Measurements from ENCODE around the gene ACADS. TPM values are rescaled to one million over a fixed set of nuclear protein-coding genes. Genes with fewer than 3 reads are reported as not detected.

The ACADS gene
- polyA plus RNA-seq, 1 donor from 2014 or later = 14.1 TPM

DNA sequence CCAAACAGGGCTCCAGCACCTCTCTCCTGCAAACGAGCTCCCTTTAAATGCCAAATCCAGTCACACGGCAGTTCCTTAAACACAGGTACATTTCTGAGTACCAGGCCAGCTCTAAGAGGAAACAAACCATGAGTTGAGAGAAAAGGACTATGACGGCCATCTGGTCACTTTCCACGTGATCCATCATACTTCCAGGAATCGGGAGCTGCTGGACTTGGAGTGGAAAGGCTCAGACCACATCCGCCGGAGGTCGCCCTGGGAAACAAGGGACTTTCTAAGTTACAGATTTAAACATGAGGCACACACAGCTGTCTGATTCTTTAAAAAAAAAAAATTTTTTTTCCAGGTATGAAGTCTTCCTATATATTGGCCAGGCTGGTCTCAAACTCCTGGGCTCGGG, 39.2 kb downstream of the ACADS start:
- Mint-ChIP-seq H3K27me3 (no peaks in the 10 kb centered on the region), H3K4me3 (no peak overlapping the region), H3K9me3 (no peaks in the 10 kb centered on the region), H3K36me3 (no peaks in the 10 kb centered on the region), H3K27ac (no peak overlapping the region), H3K4me1 (peaks cover 6 to 11% (median 6%) of the 10 kb centered on the region in 3 donors)

DNA sequence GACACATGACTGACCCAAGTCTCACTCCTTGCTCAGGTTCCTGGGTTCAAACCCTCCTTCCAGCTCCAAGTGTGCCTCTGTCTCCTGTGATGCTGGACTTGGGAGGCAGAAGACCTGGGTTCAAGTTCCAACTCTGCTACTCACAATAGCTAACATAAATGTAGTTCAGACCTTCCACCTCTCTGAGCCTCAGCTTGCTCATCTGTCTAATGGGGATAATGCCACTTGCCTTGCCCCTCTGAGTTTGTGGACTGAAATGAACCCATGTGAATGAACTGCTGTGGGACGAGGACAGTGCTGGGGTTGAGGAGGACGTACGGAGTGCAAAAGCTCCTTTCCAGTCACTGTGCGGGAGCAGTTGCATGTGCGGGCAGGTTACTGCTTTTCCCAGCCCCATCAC, 40.9 kb downstream of the ACADS start:
- no peak overlapping the region for H3K4me3 Mint-ChIP-seq
- no peaks in the 10 kb centered on the region for H3K36me3 Mint-ChIP-seq
- H3K4me1 Mint-ChIP-seq = peaks cover 9 to 11% (median 11%) of the 10 kb centered on the region in 3 donors
- H3K27ac Mint-ChIP-seq = no peak overlapping the region
- no peaks in the 10 kb centered on the region for H3K9me3 Mint-ChIP-seq
- H3K27me3 Mint-ChIP-seq = no peaks in the 10 kb centered on the region

DNA sequence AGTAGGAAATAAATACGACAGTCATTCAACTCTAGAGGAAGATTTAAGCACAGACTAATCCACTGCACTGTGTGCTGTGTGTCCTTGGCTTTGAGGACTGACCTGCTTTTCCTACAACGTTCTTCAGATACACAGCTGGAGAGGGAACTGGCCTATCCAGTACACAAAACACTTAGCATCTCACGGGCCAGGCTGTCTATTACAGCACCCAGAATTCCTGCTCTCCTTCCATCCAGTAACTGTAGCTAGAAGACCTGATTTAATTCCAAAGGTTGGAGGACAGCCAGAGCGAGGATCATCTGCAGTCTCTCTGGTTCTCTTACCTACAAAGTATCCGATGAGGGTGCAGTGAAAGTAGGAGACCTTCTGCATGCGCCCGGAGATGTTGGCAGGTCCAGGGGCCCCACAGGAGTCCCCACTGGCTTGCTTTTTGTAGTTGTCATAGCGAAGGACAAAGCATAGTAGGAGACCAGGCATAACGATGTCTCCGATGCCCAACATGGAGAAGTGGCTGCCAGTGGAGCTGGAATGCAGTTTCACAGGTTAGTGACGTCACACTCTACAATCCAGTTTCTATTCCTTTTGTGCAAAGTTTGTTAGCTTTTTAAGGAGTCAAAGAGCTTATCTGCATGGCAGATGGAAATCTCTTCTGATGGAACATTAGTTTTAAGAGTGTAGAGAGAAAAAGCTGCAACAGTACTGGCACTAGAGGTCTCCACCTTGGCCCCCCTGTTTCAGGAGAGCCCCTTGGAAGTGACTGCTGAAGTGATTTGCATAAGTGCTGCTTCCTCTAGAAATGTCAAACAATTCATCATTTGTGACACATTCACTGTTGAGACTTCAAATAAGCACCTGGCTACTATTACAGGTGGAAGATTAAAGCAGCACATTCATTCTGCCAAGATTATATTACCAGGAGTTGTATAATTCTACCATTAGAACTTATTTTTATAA, 41.7 kb downstream of the ACADS start:
- Mint-ChIP-seq H3K9me3 (no peaks in the 10 kb centered on the region), H3K27me3 (no peaks in the 10 kb centered on the region), H3K4me1 (peaks cover 9 to 11% (median 11%) of the 10 kb centered on the region in 3 donors), H3K36me3 (no peaks in the 10 kb centered on the region), H3K4me3 (no peak overlapping the region), H3K27ac (peak overlapping the region in 1 of 3 donors; percentile 67)

DNA sequence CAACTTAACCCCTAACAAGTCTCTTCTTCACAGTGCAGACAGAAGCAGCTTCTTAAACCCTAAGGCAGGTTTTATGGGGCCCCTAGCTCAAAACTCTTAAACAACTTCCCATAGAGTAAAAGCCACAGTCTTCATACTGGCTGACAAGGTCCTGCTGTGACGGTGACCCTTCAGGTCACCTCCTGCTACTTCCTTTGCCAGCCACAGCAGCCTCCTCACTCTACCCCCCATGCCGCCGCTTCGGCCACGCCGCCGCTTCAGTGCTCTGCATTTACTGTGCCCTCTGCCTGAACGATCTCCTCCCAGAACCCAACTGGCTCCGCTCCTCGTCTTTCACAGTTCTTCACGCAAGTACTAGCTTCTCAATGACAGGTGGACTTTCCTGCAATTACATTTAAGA, 45.5 kb downstream of the ACADS start:
- H3K4me3 Mint-ChIP-seq = no peak overlapping the region
- H3K9me3 Mint-ChIP-seq = no peaks in the 10 kb centered on the region
- H3K36me3 Mint-ChIP-seq = peaks cover 4% of the 10 kb centered on the region
- no peaks in the 10 kb centered on the region for H3K27me3 Mint-ChIP-seq
- peak overlapping the region in 1 of 3 donors; percentile 3 for H3K27ac Mint-ChIP-seq
- peaks cover 9 to 13% (median 11%) of the 10 kb centered on the region in 3 donors for H3K4me1 Mint-ChIP-seq

DNA sequence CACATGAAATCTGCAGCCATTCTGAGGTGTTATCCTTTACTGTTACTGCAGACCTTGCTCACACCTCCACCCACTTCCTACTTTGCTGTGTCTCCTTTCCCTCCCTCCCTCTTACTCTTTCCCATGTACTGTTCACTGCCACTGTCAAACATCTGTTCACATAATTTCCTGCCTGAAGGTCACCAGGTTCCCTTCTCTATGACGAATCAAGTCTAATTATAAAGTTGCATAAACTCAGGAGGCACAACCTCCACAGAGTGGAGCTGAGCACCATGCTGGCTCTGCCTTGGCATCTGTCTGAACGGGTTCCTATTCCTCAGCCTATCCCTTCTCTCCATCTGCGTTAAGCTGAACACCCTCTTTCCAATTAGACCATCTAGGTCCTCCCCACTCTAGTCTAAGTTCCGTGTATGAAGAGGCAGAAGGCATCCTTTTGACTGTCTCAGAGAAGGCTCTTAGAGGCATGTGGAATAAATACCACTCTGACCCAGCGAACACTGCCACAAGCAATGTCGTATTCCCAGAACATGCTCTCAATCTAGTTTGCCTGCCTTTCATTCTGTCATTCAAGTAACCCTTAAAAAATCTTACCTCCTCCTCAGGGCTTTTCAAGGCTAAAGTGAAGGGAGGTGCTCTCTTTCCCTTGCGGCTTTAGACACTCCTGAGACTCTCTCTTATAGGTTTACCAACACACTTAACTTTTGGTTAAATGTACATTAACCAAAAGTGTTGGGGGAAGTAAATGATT, 48.7 kb downstream of the ACADS start:
- Mint-ChIP-seq H3K4me3 (peak overlapping the region in 1 of 4 donors; percentile 27), H3K36me3 (peaks cover 4% of the 10 kb centered on the region), H3K9me3 (no peaks in the 10 kb centered on the region), H3K4me1 (peaks cover under 1 to 7% (median 3%) of the 10 kb centered on the region in 3 donors), H3K27me3 (no peaks in the 10 kb centered on the region), H3K27ac (peak overlapping the region in 2 of 3 donors; percentile 5 to 12)

DNA sequence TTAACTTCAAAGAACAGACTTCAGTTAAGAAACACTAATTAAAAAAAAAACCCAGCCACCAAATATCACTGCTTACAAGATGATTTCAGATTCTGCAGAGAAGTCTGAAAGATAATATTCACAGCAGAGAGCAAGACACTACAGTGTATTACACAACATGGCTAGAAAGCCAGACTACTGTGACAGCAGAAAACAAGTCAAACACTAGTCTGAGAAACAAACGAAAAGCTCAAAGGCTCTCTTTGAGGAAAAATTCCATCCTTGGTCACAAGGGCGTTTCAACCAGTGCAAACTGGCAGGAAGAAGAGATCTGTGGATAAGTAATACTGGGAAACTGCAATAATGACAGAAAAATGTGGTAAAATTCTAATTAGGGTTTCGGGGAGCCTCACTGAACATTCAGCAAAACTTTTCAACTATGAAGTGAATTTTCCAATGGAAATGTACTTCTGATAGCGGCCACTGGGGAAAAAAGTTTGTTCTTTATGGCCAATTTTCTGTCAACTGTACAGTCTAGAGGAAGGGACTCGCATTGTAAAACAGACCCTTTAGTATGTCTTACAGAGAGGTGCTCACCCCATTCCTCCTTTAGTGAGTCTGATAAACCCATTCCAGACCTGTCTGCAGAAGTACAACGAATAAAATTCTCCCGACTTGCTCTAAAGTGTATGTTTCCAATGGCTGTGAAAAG, 50.4 kb downstream of the ACADS start:
- H3K27ac Mint-ChIP-seq = no peak overlapping the region
- H3K4me1 Mint-ChIP-seq = peaks cover 0 to 2% (median 0%) of the 10 kb centered on the region in 3 donors
- no peaks in the 10 kb centered on the region for H3K9me3 Mint-ChIP-seq
- H3K4me3 Mint-ChIP-seq = no peak overlapping the region
- peaks cover 6% of the 10 kb centered on the region for H3K36me3 Mint-ChIP-seq
- no peaks in the 10 kb centered on the region for H3K27me3 Mint-ChIP-seq

DNA sequence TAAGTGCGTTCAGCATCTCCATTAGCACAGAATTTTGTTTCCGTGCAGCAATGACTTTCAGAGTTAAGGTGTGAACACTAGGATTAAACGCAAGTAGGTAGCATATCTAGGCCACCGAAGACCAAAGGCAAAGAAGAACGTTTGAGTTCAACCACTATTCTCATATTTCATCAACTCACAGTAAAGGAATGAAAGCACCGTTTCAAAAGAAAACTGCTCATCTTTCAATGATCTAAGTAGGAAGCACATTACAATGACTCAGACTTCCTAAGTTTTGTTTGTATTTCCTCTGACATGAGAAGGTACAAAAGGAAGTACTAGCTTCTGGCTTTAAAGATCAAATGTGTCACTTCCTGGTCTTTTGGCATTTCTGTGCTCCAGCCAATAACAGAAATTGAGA, 57.6 kb downstream of the ACADS start:
- no peaks in the 10 kb centered on the region for H3K9me3 Mint-ChIP-seq
- peaks cover 0 to 13% (median 1%) of the 10 kb centered on the region in 3 donors for H3K4me1 Mint-ChIP-seq
- H3K36me3 Mint-ChIP-seq = peaks cover 7% of the 10 kb centered on the region
- no peak overlapping the region for H3K4me3 Mint-ChIP-seq
- no peaks in the 10 kb centered on the region for H3K27me3 Mint-ChIP-seq
- no peak overlapping the region for H3K27ac Mint-ChIP-seq

DNA sequence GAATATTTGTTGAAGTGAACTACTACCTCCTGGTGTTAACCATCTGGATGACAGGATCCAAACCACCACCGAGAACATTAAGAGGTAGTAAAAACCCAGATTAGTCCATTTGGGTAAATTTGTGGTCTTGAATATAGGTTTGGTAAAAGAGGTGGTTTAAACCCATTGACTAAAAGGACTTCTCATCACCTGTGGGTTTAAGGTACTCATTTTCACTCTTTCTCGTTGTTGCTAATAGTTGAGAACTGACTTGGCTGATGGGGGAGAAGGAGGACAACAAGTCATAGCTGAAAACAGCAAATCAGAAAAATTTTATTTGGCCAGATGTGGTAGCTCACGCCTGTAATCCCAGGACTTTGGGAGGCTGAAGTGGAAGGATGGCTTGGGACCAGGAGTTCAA, 59.2 kb downstream of the ACADS start:
- H3K27me3 Mint-ChIP-seq = no peaks in the 10 kb centered on the region
- H3K27ac Mint-ChIP-seq = no peak overlapping the region
- no peaks in the 10 kb centered on the region for H3K9me3 Mint-ChIP-seq
- H3K4me1 Mint-ChIP-seq = peaks cover 5 to 16% (median 9%) of the 10 kb centered on the region in 3 donors
- H3K4me3 Mint-ChIP-seq = no peak overlapping the region
- H3K36me3 Mint-ChIP-seq = peaks cover 9% of the 10 kb centered on the region

DNA sequence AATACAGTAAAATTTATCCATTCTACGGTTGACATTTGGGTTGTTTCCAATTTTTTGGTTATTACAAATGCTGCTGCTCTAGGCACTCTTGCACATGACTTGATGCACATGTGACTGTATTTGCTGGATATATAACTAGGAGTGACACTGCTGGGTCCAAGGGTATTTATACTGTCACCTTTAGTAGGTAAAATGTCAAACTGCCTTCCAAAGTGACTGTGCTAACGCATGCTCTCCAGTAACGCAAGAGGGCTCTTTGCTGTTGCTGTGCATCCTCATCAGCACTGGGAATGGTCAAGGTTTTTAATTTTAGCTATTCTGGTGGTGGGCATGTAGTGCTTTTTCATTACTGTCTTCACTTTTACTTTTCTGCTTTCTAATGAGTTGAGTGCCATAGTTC, 62.3 kb downstream of the ACADS start:
- H3K27ac Mint-ChIP-seq = no peak overlapping the region
- peaks cover 11 to 17% (median 16%) of the 10 kb centered on the region in 3 donors for H3K4me1 Mint-ChIP-seq
- no peak overlapping the region for H3K4me3 Mint-ChIP-seq
- H3K36me3 Mint-ChIP-seq = peaks cover 10% of the 10 kb centered on the region
- H3K27me3 Mint-ChIP-seq = no peaks in the 10 kb centered on the region
- no peaks in the 10 kb centered on the region for H3K9me3 Mint-ChIP-seq

Other genes starting within 250 kb of the ACADS start
- 442 TPM for gene DYNLL1, start 229.7 kb upstream of the ACADS start, polyA plus RNA-seq
- gene COQ5, start 196.7 kb upstream of the ACADS start, polyA plus RNA-seq = 29.1 TPM
- 111 TPM for gene RNF10, start 191.5 kb upstream of the ACADS start, polyA plus RNA-seq
- gene POP5, start 144.4 kb upstream of the ACADS start, polyA plus RNA-seq = 74.2 TPM
- gene CABP1, start 85.2 kb upstream of the ACADS start, polyA plus RNA-seq = not detected
- 64.3 TPM for gene MLEC, start 38.7 kb upstream of the ACADS start, polyA plus RNA-seq
- gene UNC119B, start 15.4 kb upstream of the ACADS start, polyA plus RNA-seq = 4.9 TPM
- 18.6 TPM for gene SPPL3, start 178.5 kb downstream of the ACADS start, polyA plus RNA-seq